Left kidney (tissue), 2 donors: ENCODE data around the gene CDV3. TPM values are rescaled to one million over a fixed set of nuclear protein-coding genes. Genes with fewer than 3 reads are reported as not detected.

ENCODE experiments used
- DNase-seq: peaks from one replicate; pipeline ENCODE4 v3.0.0-alpha.2; 2013
- polyA plus RNA-seq: library from polyadenylated mRNA; unstranded; fragments of 120-200 nt; gene quantifications from one replicate; pipeline ENCODE4 v1.2.1, GENCODE V29; 2013; ENCODE audit not compliant: insufficient read length

Gene CDV3
- polyA plus RNA-seq, 1 donor, result 143 TPM

GRCh38 chr3:133599280-133599679 lies 25.8 kb downstream of the CDV3 start:
- DNase-seq, result no peak

GRCh38 chr3:133600572-133601081 lies 27.1 kb downstream of the CDV3 start:
- DNase-seq, result no peak

- DNase-seq, result no peak
Observed at GRCh38 chr3:133606342-133606741, 32.9 kb downstream of the CDV3 start.

- no peak for DNase-seq
Observed at GRCh38 chr3:133606902-133607301, 33.4 kb downstream of the CDV3 start.

- no peak for DNase-seq
Observed at GRCh38 chr3:133607816-133608215, 34.3 kb downstream of the CDV3 start.

- no peak for DNase-seq
Observed at GRCh38 chr3:133608388-133608787, 34.9 kb downstream of the CDV3 start.

- no peak for DNase-seq
Observed at GRCh38 chr3:133610031-133610430, 36.5 kb downstream of the CDV3 start.

GRCh38 chr3:133611534-133611933 lies 38.0 kb downstream of the CDV3 start:
- DNase-seq, result no peak

GRCh38 chr3:133620066-133620784 lies 46.7 kb downstream of the CDV3 start:
- DNase-seq, result no peak

GRCh38 chr3:133627789-133628188 lies 54.3 kb downstream of the CDV3 start:
- DNase-seq, result no peak

GRCh38 chr3:133629146-133629545 lies 55.7 kb downstream of the CDV3 start:
- no peak for DNase-seq

GRCh38 chr3:133633439-133633838 lies 60.0 kb downstream of the CDV3 start:
- DNase-seq, result no peak

Other genes with a start within 250 kb of the CDV3 start
- gene BFSP2, start 173.6 kb upstream of the CDV3 start, polyA plus RNA-seq, result 0.33 TPM
- 55.2 TPM for gene TOPBP1, start 88.3 kb downstream of the CDV3 start, polyA plus RNA-seq
- gene TF, start 172.7 kb downstream of the CDV3 start, polyA plus RNA-seq, result 7.9 TPM
- gene SRPRB, start 232.1 kb downstream of the CDV3 start, polyA plus RNA-seq, result 57.7 TPM